Memory B cell (primary cell): Measurements from ENCODE around the gene ANKRD11.
"Not testable (repeated sequence)": the region's sequence is repeated elsewhere in the genome, so short reads cannot be mapped to it uniquely, and the experiment has no call there.

Experiments
- ATAC-seq: fragments of 150-1000 bp; cut with Tn5 transposase; 2 replicates; pipeline ENCODE4 v1.10.0; 2021; ENCODE audit warnings: low read depth, mild to moderate bottlenecking, moderate library complexity
- DNase-seq, 2 donors: peaks; one replicate each; pipeline ENCODE4 v3.0.0; 2022; ENCODE audit warnings: low spot score in 2 of 2
- H3K27ac Mint-ChIP-seq: one replicate; pipeline ENCODE4 v1.8.0; 2022; ENCODE audit warnings: mild to moderate bottlenecking, moderate library complexity, mixed read lengths
- H3K27me3 Mint-ChIP-seq: one replicate; pipeline ENCODE4 v1.8.0; 2022; ENCODE audit warnings: mixed read lengths
- H3K36me3 Mint-ChIP-seq: one replicate; pipeline ENCODE4 v1.8.0; 2022; ENCODE audit warnings: mild to moderate bottlenecking, mixed read lengths
- H3K4me1 Mint-ChIP-seq: one replicate; pipeline ENCODE4 v1.8.0; 2022; ENCODE audit warnings: mixed read lengths
- H3K4me3 Mint-ChIP-seq: one replicate; pipeline ENCODE4 v1.8.0; 2022; ENCODE audit warnings: mild to moderate bottlenecking, moderate library complexity, mixed read lengths
- H3K9me3 Mint-ChIP-seq: one replicate; pipeline ENCODE4 v1.8.0; 2022; ENCODE audit warnings: mixed read lengths

Gene ANKRD11

GRCh38 chr16:89362540-89363223 is 127.7 kb downstream of the ANKRD11 start:
- not testable (repeated sequence) for H3K4me3 Mint-ChIP-seq, DNase-seq, ATAC-seq, H3K27me3 Mint-ChIP-seq, H3K9me3 Mint-ChIP-seq, H3K36me3 Mint-ChIP-seq
- peak overlapping the region; percentile 79 for H3K27ac Mint-ChIP-seq
- H3K4me1 Mint-ChIP-seq = peaks cover 62% of the 10 kb centered on the region

- no peaks in the 10 kb centered on the region for H3K36me3 Mint-ChIP-seq
Observed at GRCh38 chr16:89361751-89362539, 128.4 kb downstream of the ANKRD11 start.

GRCh38 chr16:89360760-89361435 is 129.5 kb downstream of the ANKRD11 start:
- DNase-seq = peak; percentile 51 to 56
- peaks cover 59% of the 10 kb centered on the region for H3K4me1 Mint-ChIP-seq
- no peaks in the 10 kb centered on the region for H3K27me3 Mint-ChIP-seq
- H3K4me3 Mint-ChIP-seq = peak overlapping the region; percentile 53
- H3K36me3 Mint-ChIP-seq = no peaks in the 10 kb centered on the region
- ATAC-seq = peak; percentile 88
- peak overlapping the region; percentile 79 for H3K27ac Mint-ChIP-seq
- no peaks in the 10 kb centered on the region for H3K9me3 Mint-ChIP-seq

More at GRCh38 chr16:89361751-89362539, 128.4 kb downstream of the ANKRD11 start:
- Mint-ChIP-seq H3K27me3 (no peaks in the 10 kb centered on the region), H3K4me3 (peak overlapping the region; percentile 67), H3K27ac (peak overlapping the region; percentile 79), H3K4me1 (peaks cover 64% of the 10 kb centered on the region), H3K9me3 (no peaks in the 10 kb centered on the region)
- ATAC-seq (peak; percentile 44), DNase-seq (no peak)

GRCh38 chr16:89359264-89360147 is 130.9 kb downstream of the ANKRD11 start:
- DNase-seq (no peak), ATAC-seq (no peak)
- H3K4me1 Mint-ChIP-seq = peaks cover 55% of the 10 kb centered on the region
- H3K9me3 Mint-ChIP-seq = no peaks in the 10 kb centered on the region
- H3K36me3 Mint-ChIP-seq = peaks cover 3% of the 10 kb centered on the region
- no peak overlapping the region for H3K27ac Mint-ChIP-seq
- no peaks in the 10 kb centered on the region for H3K27me3 Mint-ChIP-seq
- H3K4me3 Mint-ChIP-seq = no peak overlapping the region

GRCh38 chr16:89358030-89359005 is 132.0 kb downstream of the ANKRD11 start:
- H3K4me3 Mint-ChIP-seq = no peak overlapping the region
- H3K27me3 Mint-ChIP-seq = no peaks in the 10 kb centered on the region
- H3K9me3 Mint-ChIP-seq = no peaks in the 10 kb centered on the region
- DNase-seq (no peak), ATAC-seq (no peak)
- H3K27ac Mint-ChIP-seq = no peak overlapping the region
- peaks cover 3% of the 10 kb centered on the region for H3K36me3 Mint-ChIP-seq
- peaks cover 47% of the 10 kb centered on the region for H3K4me1 Mint-ChIP-seq

GRCh38 chr16:89357055-89357816 is 133.1 kb downstream of the ANKRD11 start:
- peaks cover 3% of the 10 kb centered on the region for H3K36me3 Mint-ChIP-seq
- H3K27me3 Mint-ChIP-seq = no peaks in the 10 kb centered on the region
- H3K9me3 Mint-ChIP-seq = no peaks in the 10 kb centered on the region
- H3K27ac Mint-ChIP-seq = no peak overlapping the region
- DNase-seq (no peak), ATAC-seq (no peak)
- peaks cover 48% of the 10 kb centered on the region for H3K4me1 Mint-ChIP-seq
- no peak overlapping the region for H3K4me3 Mint-ChIP-seq

- Mint-ChIP-seq H3K36me3 (peaks cover 9% of the 10 kb centered on the region), H3K9me3 (no peaks in the 10 kb centered on the region), H3K27ac (no peak overlapping the region), H3K4me1 (peaks cover 43% of the 10 kb centered on the region), H3K27me3 (no peaks in the 10 kb centered on the region), H3K4me3 (no peak overlapping the region)
- no peak for DNase-seq
- ATAC-seq = no peak
Observed at GRCh38 chr16:89355686-89356085, 134.7 kb downstream of the ANKRD11 start.

GRCh38 chr16:89355007-89355406 is 135.4 kb downstream of the ANKRD11 start:
- no peak for ATAC-seq
- no peaks in the 10 kb centered on the region for H3K9me3 Mint-ChIP-seq
- DNase-seq = no peak
- no peaks in the 10 kb centered on the region for H3K27me3 Mint-ChIP-seq
- no peak overlapping the region for H3K27ac Mint-ChIP-seq
- H3K4me3 Mint-ChIP-seq = no peak overlapping the region
- peaks cover 14% of the 10 kb centered on the region for H3K36me3 Mint-ChIP-seq
- peaks cover 44% of the 10 kb centered on the region for H3K4me1 Mint-ChIP-seq

- no peak for ATAC-seq
- no peak overlapping the region for H3K27ac Mint-ChIP-seq
- peaks cover 14% of the 10 kb centered on the region for H3K36me3 Mint-ChIP-seq
- no peak for DNase-seq
- H3K4me3 Mint-ChIP-seq = no peak overlapping the region
- no peaks in the 10 kb centered on the region for H3K27me3 Mint-ChIP-seq
- H3K4me1 Mint-ChIP-seq = peaks cover 44% of the 10 kb centered on the region
- no peaks in the 10 kb centered on the region for H3K9me3 Mint-ChIP-seq
Observed at GRCh38 chr16:89354325-89354724, 136.0 kb downstream of the ANKRD11 start.

GRCh38 chr16:89352091-89352681 is 138.2 kb downstream of the ANKRD11 start:
- ATAC-seq (no peak), DNase-seq (no peak)
- Mint-ChIP-seq H3K27me3 (no peaks in the 10 kb centered on the region), H3K36me3 (peaks cover 14% of the 10 kb centered on the region), H3K27ac (no peak overlapping the region), H3K4me3 (no peak overlapping the region), H3K4me1 (peaks cover 36% of the 10 kb centered on the region), H3K9me3 (no peaks in the 10 kb centered on the region)

- H3K4me3 Mint-ChIP-seq = no peak overlapping the region
- DNase-seq = no peak
- peaks cover 35% of the 10 kb centered on the region for H3K4me1 Mint-ChIP-seq
- H3K27ac Mint-ChIP-seq = no peak overlapping the region
- no peaks in the 10 kb centered on the region for H3K27me3 Mint-ChIP-seq
- H3K9me3 Mint-ChIP-seq = no peaks in the 10 kb centered on the region
- peaks cover 14% of the 10 kb centered on the region for H3K36me3 Mint-ChIP-seq
- no peak for ATAC-seq
Observed at GRCh38 chr16:89351645-89352044, 138.7 kb downstream of the ANKRD11 start.
